GM12878 (cell line): ENCODE results near the gene VCAN. TPM values are rescaled to one million over a fixed set of nuclear protein-coding genes. Genes with fewer than 3 reads are reported as not detected.
A peak's percentile ranks its signal among the peaks of the same experiment; 100 is the strongest.

Experiments used
- ATAC-seq: fragments of 200-7000 bp; cut with Tn5 transposase; 3 replicates; pipeline ENCODE4 v1.9.1; 2020; ENCODE audit warnings: mild to moderate bottlenecking, moderate library complexity
- BruUV-seq: library from RNA; stranded (reverse); fragments of 400-500 nt; replicated peaks from 2 replicates; lab custom pipeline; 2021; lab: Mats Ljungman, UMichigan
- CTCF ChIA-PET: fragments of 300-600 bp; sonication (Branson Sonifier 250); formaldehyde crosslinking; extraction: SDS; loops from one replicate; lab custom pipeline; 2021; ENCODE audit warnings: inconsistent platforms; lab: Yijun Ruan, JAX
- POLR2A ChIA-PET: fragments of 350-600 bp; formaldehyde crosslinking; extraction: SDS; loops from one replicate; lab custom pipeline; 2021; ENCODE audit warnings: inconsistent platforms; lab: Charles Lee
- RAD21 ChIA-PET: fragments of 300-600 bp; sonication (Branson Sonifier 250); formaldehyde crosslinking; loops from one replicate; lab custom pipeline; 2023; ENCODE audit warnings: antibody characterized with exemption; ENCODE audit not compliant: unreplicated experiment; lab: Charles Lee
- SMC1A ChIA-PET: fragments of 300-600 bp; sonication (Branson Sonifier 250); formaldehyde crosslinking; loops from one replicate; lab custom pipeline; 2023; ENCODE audit not compliant: unreplicated experiment, uncharacterized antibody; lab: Charles Lee
- DNase-seq: peaks from one replicate; pipeline ENCODE4 v3.0.0-alpha.2; 2011; ENCODE audit warnings: low read depth, low spot score
- FAIRE-seq: peaks from 3 replicates; lab custom pipeline; 2011; peaks lifted over from hg19 to GRCh38; lab: Jason Lieb, UNC
- H2AFZ ChIP-seq: 2 replicates; pipeline ENCODE4 v1.6.0; 2011; ENCODE audit warnings: low read depth, low read length, control low read depth; ENCODE audit not compliant: control insufficient read depth
- H3K27ac ChIP-seq: 2 replicates; pipeline ENCODE4 v1.5.1; 2011; ENCODE audit warnings: control low read depth; ENCODE audit not compliant: control insufficient read depth, insufficient read depth
- H3K27me3 ChIP-seq, 2 experiments: replicated peaks in 1 of 2; 2 replicates each; pipeline versions ENCODE4 v1.6.0 to v1.6.1; 2011; ENCODE audit warnings: low read length in 1 of 2; ENCODE audit not compliant: control insufficient read depth in 2 of 2, insufficient read depth in 2 of 2
- H3K36me3 ChIP-seq, 2 experiments: 2 replicates each; pipeline ENCODE4 v1.5.1; 2011; ENCODE audit warnings: low read length in 1 of 2; ENCODE audit not compliant: control insufficient read depth in 2 of 2, insufficient read depth in 2 of 2
- H3K4me1 ChIP-seq: 2 replicates; pipeline ENCODE4 v1.6.1; 2011; ENCODE audit warnings: mild to moderate bottlenecking, low read length, moderate library complexity, mixed read lengths; ENCODE audit not compliant: control insufficient read depth, insufficient read depth
- H3K4me2 ChIP-seq: 2 replicates; pipeline ENCODE4 v1.6.0; 2011; ENCODE audit warnings: control low read depth; ENCODE audit not compliant: control insufficient read depth, insufficient read depth
- H3K4me3 ChIP-seq: fragments of 200-600 bp; sonication (generic); 2 replicates; pipeline ENCODE4 v1.5.1; 2016
- H3K79me2 ChIP-seq: 2 replicates; pipeline ENCODE4 v1.6.0; 2011; ENCODE audit warnings: low read length; ENCODE audit not compliant: control insufficient read depth, insufficient read depth
- H3K9ac ChIP-seq: 2 replicates; pipeline ENCODE4 v1.8.0; 2011; ENCODE audit warnings: low read length, control low read depth, mixed read lengths; ENCODE audit not compliant: control insufficient read depth, insufficient read depth
- H3K9me3 ChIP-seq: replicated peaks from 3 replicates; pipeline ENCODE4 v1.5.1; 2011; ENCODE audit warnings: mild to moderate bottlenecking, low read length; ENCODE audit not compliant: control insufficient read depth, insufficient read depth
- H4K20me1 ChIP-seq: 2 replicates; pipeline ENCODE4 v1.6.0; 2011; ENCODE audit not compliant: control insufficient read depth, insufficient read depth
- BHLHE40 ChIP-seq, 2 experiments: fragments of 450-650 bp in 1 of 2; IDR thresholded peaks; 2 replicates each; pipeline ENCODE4 v1.6.1; 2011 to 2017; ENCODE audit warnings: low read depth in 2 of 2, borderline replicate concordance in 1 of 2, improper control_type of control experiment in 1 of 2, low read length in 1 of 2, mild to moderate bottlenecking in 1 of 2
- CHD2 ChIP-seq: IDR thresholded peaks from 2 replicates; pipeline ENCODE4 v1.6.1; 2011; ENCODE audit warnings: low read depth, low read length, improper control_type of control experiment, borderline replicate concordance
- EED ChIP-seq: sonication (generic); IDR thresholded peaks from 2 replicates; pipeline ENCODE4 v1.6.1; 2016; ENCODE audit warnings: antibody characterized with exemption, low read depth
- IKZF1 ChIP-seq: fragments of 450-650 bp; conservative IDR thresholded peaks from 2 replicates; pipeline ENCODE4 v1.6.1; 2017; ENCODE audit warnings: antibody characterized with exemption, mild to moderate bottlenecking
- JUND ChIP-seq: IDR thresholded peaks from 2 replicates; pipeline ENCODE4 v1.6.1; 2012; ENCODE audit warnings: low read depth, mild to moderate bottlenecking, low read length, improper control_type of control experiment, moderate library complexity
- KLF5 ChIP-seq: fragments of 450-650 bp; IDR thresholded peaks from 2 replicates; pipeline ENCODE4 v1.6.1; 2014; ENCODE audit warnings: mild to moderate bottlenecking; ENCODE audit not compliant: partially characterized antibody
- MXI1 ChIP-seq: fragments of 150-350 bp; IDR thresholded peaks from 2 replicates; pipeline ENCODE4 v1.6.1; 2011; ENCODE audit warnings: low read depth, mild to moderate bottlenecking, inconsistent platforms, low read length, improper control_type of control experiment
- PAX8 ChIP-seq: fragments of 450-650 bp; IDR thresholded peaks from 2 replicates; pipeline ENCODE4 v1.6.1; 2017; ENCODE audit warnings: mild to moderate bottlenecking, moderate library complexity
- RELA ChIP-seq: fragments of 450-650 bp; IDR thresholded peaks from 2 replicates; pipeline ENCODE4 v1.8.0; 2014; ENCODE audit warnings: borderline replicate concordance; ENCODE audit not compliant: partially characterized antibody
- RUNX3 ChIP-seq: IDR thresholded peaks from 2 replicates; pipeline ENCODE4 v1.6.1; 2012; ENCODE audit warnings: low read length, inconsistent platforms
- SMC3 ChIP-seq: IDR thresholded peaks from 2 replicates; pipeline ENCODE4 v1.6.1; 2011; ENCODE audit warnings: low read length, improper control_type of control experiment, borderline replicate concordance
- TBL1XR1 ChIP-seq: IDR thresholded peaks from 2 replicates; pipeline ENCODE4 v1.6.1; 2012; ENCODE audit warnings: low read depth, low read length, improper control_type of control experiment
- TCF3 ChIP-seq: IDR thresholded peaks from 2 replicates; pipeline ENCODE4 v1.6.1; 2012; ENCODE audit warnings: low read depth, mild to moderate bottlenecking, low read length, borderline replicate concordance; ENCODE audit not compliant: insufficient read depth
- TCF7 ChIP-seq: IDR thresholded peaks from 2 replicates; pipeline ENCODE4 v1.6.1; 2014; ENCODE audit warnings: antibody characterized with exemption, borderline replicate concordance
- YY1 ChIP-seq: IDR thresholded peaks from 2 replicates; pipeline ENCODE4 v1.6.1; 2011; ENCODE audit warnings: low read depth, mild to moderate bottlenecking, low read length
- ZNF24 ChIP-seq: fragments of 450-650 bp; IDR thresholded peaks from 2 replicates; pipeline ENCODE4 v1.6.1; 2017; ENCODE audit warnings: antibody characterized with exemption, mild to moderate bottlenecking
- ZNF274 ChIP-seq: IDR thresholded peaks from one replicate; pipeline ENCODE4 v1.8.0; 2011; ENCODE audit not compliant: insufficient read length, insufficient read depth
- WGBS: methylation state at CpG from one replicate; pipeline ENCODE4 v1.1.6; 2016; ENCODE audit warnings: low lambda C conversion rate; ENCODE audit not compliant: insufficient replicate concordance, insufficient coverage; ENCODE audit errors: missing lambda C conversion rate; 5-methylcytosine and 5-hydroxymethylcytosine counted together
- in situ Hi-C: fragments of 300-500 bp; cut with MboI; formaldehyde crosslinking; loops from 9 replicates; pipeline ENCODE4 v1.14.3; 2018; ENCODE audit warnings: mixed read lengths
- intact Hi-C: fragments of 100-400 bp; cut with micrococcal nuclease; formaldehyde crosslinking; loops from one replicate; pipeline ENCODE4 v1.14.2; 2022; ENCODE audit not compliant: unreplicated experiment
- polyA plus RNA-seq, 11 experiments: library from polyadenylated mRNA; depleted of rRNA in 4 of 11; unstranded in 6 of 11; stranded (reverse) in 5 of 11; fragments of >200 nt; fragmentation: Nextera tagmentation in 4 of 11; fragmentation: Illumina TruSeq in 1 of 11; extraction: Ambion mirVana in 4 of 11; extraction: Trizol in 1 of 11; gene quantifications; 1 replicate in 1 of 11; 2 replicates in 10 of 11; pipeline versions ENCODE4 v1.2.1 to v1.2.3, GENCODE V29; 2011 to 2016; ENCODE audit warnings: inconsistent platforms in 2 of 11, missing spikeins in 2 of 11, low read depth in 1 of 11
- total RNA-seq, 4 experiments: library from RNA; depleted of rRNA in 3 of 4; stranded (reverse); fragments of >200 nt in 3 of 4; fragmentation: Illumina TruSeq in 1 of 4; extraction: Trizol in 1 of 4; gene quantifications; 2 replicates each; pipeline versions ENCODE4 v1.2.1 to v1.2.3, GENCODE V29; 2013 to 2021

Gene VCAN
- total and polyA plus RNA-seq, 10 of the 15 experiments (the other 5 are each of a cell fraction or from before 2014, with no cell fraction given), result 1.2 to 15.2 (median 4.5) TPM

- TF ChIP-seq RELA (no peak), SMC3 (peak; percentile 55), RUNX3 (peak; percentile 56; the same call in 1 of the 2 replicates), ZNF24 (no peak), JUND (no peak), YY1 (peak; percentile 28; the same call in 1 of the 2 replicates), EED (peak; percentile 62), TCF3 (no peak)
These were observed 2.0 kb downstream of the VCAN start (continued) for GRCh38 chr5:83473346-83474160.

GRCh38 chr5:83474161-83474796 lies 2.7 kb downstream of the VCAN start:
- Histone ChIP-seq H3K4me3 (peak overlapping the region; percentile 78), H3K4me2 (peak overlapping the region; percentile 87), H3K36me3 (no peaks in the 10 kb centered on the region), H3K27ac (no peak overlapping the region), H3K79me2 (no peaks in the 10 kb centered on the region)
- intact Hi-C loops, result loop anchor here (5.0 kb wide), 2 partner anchors 88 to 587 kb away; no protein-coding TSS in a partner anchor
- SMC1A ChIA-PET, result interaction anchor here (0.7 to 1.0 kb wide), 2 partner anchors 14 to 44 kb away, joined by 3 to 6 read pairs; no protein-coding TSS in a partner anchor
- POLR2A ChIA-PET, result no interaction called here
- no peak for TF ChIP-seq TCF7
- TF ChIP-seq IKZF1, result peak; percentile 31
- TF ChIP-seq ZNF274, result no peak
- no peak for TF ChIP-seq KLF5
- TF ChIP-seq TBL1XR1, result no peak
- peak; percentile 20; the same call in 1 of the 2 replicates for TF ChIP-seq CHD2
- TF ChIP-seq MXI1, result peak; percentile 35; the same call in 1 of the 2 replicates
- TF ChIP-seq BHLHE40 (IDR thresholded peaks at IDR 0.05; ENCODE audit: borderline replicate concordance in 1 of 2, low read depth in 2 of 2, low read length in 1 of 2), result peak in 1 of 2 experiments; percentile 38; a peak in 1 of 4 replicates
- no peak for TF ChIP-seq PAX8
- peak; percentile 18; the same call in 1 of the 2 replicates for TF ChIP-seq EED
- TF ChIP-seq, all 136 proteins: peak for 5
- in situ Hi-C loops, result loop anchor here (10.0 kb wide), 1 partner anchor 1119 kb away; no protein-coding TSS in a partner anchor
- peak overlapping the region; percentile 77 for H2AFZ ChIP-seq
- H3K4me1 ChIP-seq, result 0 out of 2 replicates have a peak, but pooled peaks cover 10% of the 10 kb centered on the region
- no peaks in the 10 kb centered on the region for H4K20me1 ChIP-seq
- RAD21 ChIA-PET, result interaction anchor here (1.0 to 1.1 kb wide), 3 partner anchors 833 to 1121 kb away, joined by 4 read pairs; no protein-coding TSS in a partner anchor
- CTCF ChIA-PET, result interaction anchor here (0.8 to 1.7 kb wide), 6 partner anchors 832 to 1231 kb away, joined by 3 to 7 read pairs (median 4); no protein-coding TSS in a partner anchor
- 3% methylated on average over 43 of the region's 46 CpGs for WGBS
- ATAC-seq (peak; percentile 68), DNase-seq (no peak), FAIRE-seq (no peak)
- H3K9ac ChIP-seq, result peak overlapping the region; percentile 7; the same call in 1 of the 2 replicates
- no TSS peak for BruUV-seq
- H3K9me3 ChIP-seq, result no peaks in the 10 kb centered on the region
- peaks cover 15 to 17% of the 10 kb centered on the region in 2 experiments for H3K27me3 ChIP-seq
